GM21390 (cell line): Measurements from ENCODE around the gene TFF1.

Experiments used
- ATAC-seq: cut with Tn5 transposase; IDR thresholded peaks from one replicate; pipeline ENCODE4 v1.9.1; 2021; ENCODE audit not compliant: unreplicated experiment

The TFF1 gene

GRCh38 chr21:42321231-42321630, 45.1 kb downstream of the TFF1 start:
- ATAC-seq: no peak

GRCh38 chr21:42320791-42321190, 45.5 kb downstream of the TFF1 start:
- ATAC-seq: no peak

DNA sequence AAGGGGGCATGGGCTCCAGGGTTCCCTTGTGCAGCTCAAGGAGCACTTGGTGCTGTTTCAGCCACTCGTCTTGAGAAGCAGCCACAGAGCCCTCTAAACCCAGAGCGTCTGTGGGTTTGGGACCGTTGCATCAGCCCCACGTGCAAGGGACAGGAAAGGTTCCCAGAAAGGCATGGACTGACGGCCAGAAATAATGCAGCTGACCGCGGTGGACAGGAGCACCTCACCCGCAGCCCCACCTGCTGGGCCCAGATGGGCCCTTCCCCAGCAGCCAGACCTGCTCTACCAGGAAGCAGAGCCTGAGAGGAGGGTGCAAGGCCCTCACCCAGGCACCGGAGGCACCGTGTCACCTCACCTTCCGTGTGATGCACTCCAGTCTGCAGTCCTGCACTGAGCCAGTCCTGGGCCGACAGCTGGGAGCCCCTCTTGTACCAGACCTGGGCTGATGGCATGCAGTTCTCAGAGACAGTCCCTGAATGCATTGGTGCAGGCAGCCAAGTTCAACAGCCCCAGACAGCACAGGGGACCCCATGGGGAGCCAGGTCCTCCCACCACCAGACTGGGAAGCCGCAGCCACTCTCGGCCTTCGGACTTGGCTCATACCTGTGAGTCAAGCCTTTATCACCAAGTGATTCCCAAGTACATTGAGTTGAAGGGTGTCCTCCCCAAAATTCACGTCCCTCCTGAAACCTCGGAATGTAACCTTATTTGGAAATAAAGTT, 46.3 kb downstream of the TFF1 start:
- no peak for ATAC-seq

GRCh38 chr21:42319376-42319775, 47.0 kb downstream of the TFF1 start:
- ATAC-seq: no peak

- no peak for ATAC-seq
These were observed 48.2 kb downstream of the TFF1 start for GRCh38 chr21:42317826-42318746.

GRCh38 chr21:42317341-42317741, 49.0 kb downstream of the TFF1 start:
- ATAC-seq: no peak

DNA sequence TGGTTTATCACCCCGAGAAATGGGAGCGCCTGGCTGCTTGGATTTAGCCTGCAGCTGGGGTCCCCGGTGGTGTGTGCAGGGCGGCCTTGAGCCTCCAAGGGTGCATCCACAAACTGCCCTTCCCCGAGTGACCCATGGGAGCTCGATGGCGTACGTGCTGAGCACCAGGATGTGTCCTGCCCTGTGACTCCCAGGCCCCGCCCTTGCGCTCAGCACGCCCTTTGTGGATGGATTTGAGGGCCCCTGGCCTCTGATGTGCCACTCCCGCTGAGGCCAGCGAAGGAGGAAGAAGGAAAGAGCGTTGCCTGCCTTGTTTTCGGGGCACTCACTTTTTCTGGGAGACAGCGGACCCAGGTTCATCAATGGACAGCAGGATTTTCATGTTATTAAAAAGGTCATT, 49.4 kb downstream of the TFF1 start:
- no peak for ATAC-seq

DNA sequence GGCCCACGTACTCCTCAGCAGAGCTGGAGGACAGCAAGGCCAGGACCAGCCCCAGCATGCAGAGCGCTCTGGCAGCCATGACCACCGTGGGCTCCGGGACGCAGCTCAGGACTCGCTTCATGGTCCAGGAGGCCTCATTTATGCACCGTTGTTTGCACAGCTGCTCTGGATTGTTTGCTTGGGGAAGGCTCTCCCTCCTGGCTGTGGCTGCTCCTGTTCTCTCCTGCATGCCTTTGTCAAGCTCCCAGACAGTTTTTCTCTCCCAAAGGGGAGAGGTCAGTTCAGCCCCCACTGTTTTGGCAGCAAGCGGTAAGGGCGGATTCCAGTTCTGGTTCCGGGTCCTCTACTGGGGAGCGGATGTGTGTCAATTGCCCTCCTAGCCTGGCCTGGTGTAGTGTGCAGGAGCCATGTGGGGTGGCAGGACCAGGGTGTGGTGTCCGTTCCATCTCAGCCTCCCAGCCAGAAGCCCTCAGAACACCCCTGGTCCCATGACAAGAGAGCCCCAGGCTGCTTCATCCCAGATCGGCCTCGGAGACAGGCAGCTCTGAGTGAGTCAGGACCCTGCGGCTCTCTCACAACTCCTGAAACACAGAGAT, 50.9 kb downstream of the TFF1 start, which contains the start of gene TFF3:
TFF3 (minus strand) TSS at position 114 of the 596 bp plus-strand sequence; CDS start at position 79, 35 bp downstream.
- no peak for ATAC-seq

GRCh38 chr21:42314616-42315295, 51.6 kb downstream of the TFF1 start:
- no peak for ATAC-seq

DNA sequence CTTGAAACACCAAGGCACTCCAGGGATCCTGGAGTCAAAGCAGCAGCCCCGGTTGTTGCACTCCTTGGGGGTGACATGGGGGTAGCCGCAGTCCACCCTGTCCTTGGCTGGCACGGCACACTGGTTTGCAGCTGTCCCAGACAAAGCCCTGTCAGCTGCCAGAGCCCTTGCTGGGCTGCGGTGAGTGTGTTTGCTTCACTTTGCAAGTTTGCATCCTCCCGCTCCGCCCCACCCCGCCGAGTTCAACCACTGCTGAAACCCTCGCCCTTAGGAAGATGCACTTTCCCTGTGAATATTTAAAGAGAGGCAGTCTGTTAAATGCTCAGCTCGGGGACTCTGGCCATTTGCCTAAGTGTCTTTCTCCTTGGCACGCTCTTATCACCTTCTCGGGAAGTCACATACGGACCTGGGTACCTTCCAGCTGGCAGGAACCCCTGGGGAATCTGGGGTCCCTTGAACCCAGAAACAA, 52.8 kb downstream of the TFF1 start:
- ATAC-seq: no peak

DNA sequence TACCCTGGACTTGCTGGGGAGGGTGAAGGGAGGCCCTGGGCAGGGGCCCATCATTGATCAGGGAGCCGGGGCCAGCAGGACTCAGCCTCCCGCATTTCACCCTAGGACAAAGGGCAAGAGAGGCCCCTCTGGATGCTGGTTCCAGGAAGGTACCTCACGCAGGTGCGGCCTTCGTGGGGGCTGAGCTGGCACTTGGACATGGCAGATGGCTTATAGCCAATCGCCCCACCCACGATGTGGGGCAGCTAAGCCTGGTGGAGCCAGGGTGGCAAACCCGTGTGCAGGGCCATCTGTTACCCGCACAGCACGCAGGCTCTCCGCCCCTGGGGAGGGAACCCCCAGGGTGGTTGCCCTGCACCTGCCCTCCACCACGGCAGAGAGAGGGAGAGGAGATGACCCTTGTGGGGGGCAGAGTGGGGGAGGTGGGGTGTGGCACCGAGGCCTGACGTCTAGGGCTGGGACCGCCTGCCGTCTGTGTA, 53.7 kb downstream of the TFF1 start:
- ATAC-seq: no peak
